SK-N-SH treated with all-trans-retinoic acid at 6 μM for 48 hours (cell line): ENCODE results near the gene NRK.
"Not testable (repeated sequence)": the region's sequence is repeated elsewhere in the genome, so short reads cannot be mapped to it uniquely, and the experiment has no call there.

Experiments
- ATAC-seq: fragments of 200-7000 bp; cut with Tn5 transposase; 3 replicates; pipeline ENCODE4 v1.9.1; 2020; ENCODE audit warnings: mild to moderate bottlenecking, moderate library complexity
- BACH2 ChIP-seq: fragments of 250-450 bp; sonication (Bioruptor Pico); IDR thresholded peaks from 2 replicates; pipeline ENCODE4 v1.9.0; 2021; ENCODE audit warnings: mild to moderate bottlenecking, borderline replicate concordance
- CSDC2 ChIP-seq: fragments of 250-450 bp; sonication (Bioruptor Pico); IDR thresholded peaks from 2 replicates; pipeline ENCODE4 v1.5.0; 2020; ENCODE audit warnings: mild to moderate bottlenecking, moderate library complexity
- ESRRG ChIP-seq: fragments of 250-450 bp; sonication (Bioruptor Pico); IDR thresholded peaks from 2 replicates; pipeline ENCODE4 v1.6.1; 2021; ENCODE audit warnings: mild to moderate bottlenecking
- GLIS3 ChIP-seq: fragments of 250-450 bp; sonication (Bioruptor Pico); IDR thresholded peaks from 2 replicates; pipeline ENCODE4 v1.5.0; 2020; ENCODE audit warnings: mild to moderate bottlenecking, moderate library complexity
- ISL1 ChIP-seq: fragments of 250-450 bp; sonication (Bioruptor Pico); IDR thresholded peaks from 2 replicates; pipeline ENCODE4 v2.1.2; 2022; ENCODE audit warnings: mild to moderate bottlenecking, moderate library complexity
- OSR1 ChIP-seq: fragments of 250-450 bp; sonication (Bioruptor Pico); IDR thresholded peaks from 2 replicates; pipeline ENCODE4 v1.8.0; 2022; ENCODE audit warnings: moderate library complexity, mild to moderate bottlenecking, inconsistent platforms
- POU6F1 ChIP-seq: fragments of 250-450 bp; sonication (Bioruptor Pico); IDR thresholded peaks from 2 replicates; pipeline ENCODE4 v1.8.0; 2021; ENCODE audit warnings: low read depth, mild to moderate bottlenecking, moderate library complexity, borderline replicate concordance
- PPARA ChIP-seq: fragments of 250-450 bp; sonication (Bioruptor Pico); IDR thresholded peaks from 2 replicates; pipeline ENCODE4 v1.5.0; 2020; ENCODE audit warnings: mild to moderate bottlenecking, borderline replicate concordance
- SNAI2 ChIP-seq: fragments of 250-450 bp; sonication (Bioruptor Pico); IDR thresholded peaks from 2 replicates; pipeline ENCODE4 v1.5.0; 2020; ENCODE audit warnings: mild to moderate bottlenecking, moderate library complexity
- TCF4 ChIP-seq: fragments of 250-450 bp; sonication (Bioruptor Pico); IDR thresholded peaks from 2 replicates; pipeline ENCODE4 v1.8.0; 2021; ENCODE audit warnings: mild to moderate bottlenecking, moderate library complexity, borderline replicate concordance
- TOX ChIP-seq: fragments of 250-450 bp; sonication (Bioruptor Pico); IDR thresholded peaks from 2 replicates; pipeline ENCODE4 v1.8.0; 2021; ENCODE audit warnings: mild to moderate bottlenecking, moderate library complexity, borderline replicate concordance
- TSHZ2 ChIP-seq: fragments of 250-450 bp; sonication (Bioruptor Pico); IDR thresholded peaks from 2 replicates; pipeline ENCODE4 v1.5.0; 2020; ENCODE audit warnings: mild to moderate bottlenecking, moderate library complexity
- ZC3H10 ChIP-seq: fragments of 250-450 bp; sonication (Bioruptor Pico); IDR thresholded peaks from 2 replicates; pipeline ENCODE4 v1.5.1; 2021; ENCODE audit warnings: mild to moderate bottlenecking, moderate library complexity
- ZFP3 ChIP-seq: fragments of 250-450 bp; sonication (Bioruptor Pico); IDR thresholded peaks from 2 replicates; pipeline ENCODE4 v1.5.0; 2020; ENCODE audit warnings: mild to moderate bottlenecking, moderate library complexity
- ZFP30 ChIP-seq: fragments of 450-650 bp; formaldehyde crosslinking; IDR thresholded peaks from 2 replicates; pipeline ENCODE4 v1.5.0; 2022; ENCODE audit warnings: mild to moderate bottlenecking, moderate library complexity
- ZNF565 ChIP-seq: fragments of 450-650 bp; formaldehyde crosslinking; conservative IDR thresholded peaks from 2 replicates; pipeline ENCODE4 v1.5.0; 2020; ENCODE audit warnings: low read depth, mild to moderate bottlenecking, moderate library complexity
- ZNF70 ChIP-seq: fragments of 450-650 bp; formaldehyde crosslinking; IDR thresholded peaks from 2 replicates; pipeline ENCODE4 v1.5.0; 2020; ENCODE audit warnings: mild to moderate bottlenecking, moderate library complexity
- ZNF8 ChIP-seq: fragments of 450-650 bp; formaldehyde crosslinking; IDR thresholded peaks from 2 replicates; pipeline ENCODE4 v1.5.0; 2020; ENCODE audit warnings: mild to moderate bottlenecking, moderate library complexity
- TF ChIP-seq, protein P1 (sequence below): fragments of 250-450 bp; sonication (Bioruptor Pico); IDR thresholded peaks from 2 replicates; pipeline ENCODE4 v1.5.1; 2020; ENCODE audit warnings: low read depth, mild to moderate bottlenecking, moderate library complexity
- TF ChIP-seq, protein P2 (sequence below): fragments of 250-450 bp; sonication (Bioruptor Pico); IDR thresholded peaks from 2 replicates; pipeline ENCODE4 v1.8.0; 2020; ENCODE audit warnings: mild to moderate bottlenecking, moderate library complexity, borderline replicate concordance

The NRK gene

DNA sequence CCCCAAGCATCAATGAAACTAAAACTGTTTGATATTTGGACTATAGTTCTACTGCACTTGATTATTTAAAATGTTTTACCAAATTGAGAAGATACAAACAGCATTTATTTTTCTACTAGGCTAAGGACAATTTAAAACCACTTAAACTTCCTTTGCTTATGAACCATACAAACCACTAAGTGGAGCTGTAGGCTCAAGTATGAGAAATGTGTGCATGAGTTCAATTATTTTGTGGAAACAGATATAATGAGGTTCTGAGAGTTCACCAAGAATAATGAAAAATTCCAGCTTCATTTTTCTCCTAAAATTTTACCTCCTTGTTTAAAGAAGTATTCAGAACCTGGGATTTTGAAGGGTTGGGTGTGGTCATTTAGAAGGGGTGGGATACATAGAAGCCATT is 153.0 kb downstream of the NRK start:
- ATAC-seq, result no peak
- TF ChIP-seq PPARA (CRISPR knock-in tag), result no peak
- no peak for TF ChIP-seq TCF4 (CRISPR knock-in tag)
- TF ChIP-seq OSR1 (CRISPR knock-in tag), result no peak
- TF ChIP-seq ZNF8 (CRISPR knock-in tag), result no peak
- no peak for TF ChIP-seq ISL1 (CRISPR knock-in tag)
- no peak for TF ChIP-seq ESRRG (CRISPR knock-in tag)
- no peak for TF ChIP-seq CSDC2 (CRISPR knock-in tag)
- no peak for TF ChIP-seq TSHZ2
- no peak for TF ChIP-seq TOX (CRISPR knock-in tag)
- no peak for TF ChIP-seq ZFP3 (CRISPR knock-in tag)

- ATAC-seq, result no peak
- TF ChIP-seq, protein P1, sequence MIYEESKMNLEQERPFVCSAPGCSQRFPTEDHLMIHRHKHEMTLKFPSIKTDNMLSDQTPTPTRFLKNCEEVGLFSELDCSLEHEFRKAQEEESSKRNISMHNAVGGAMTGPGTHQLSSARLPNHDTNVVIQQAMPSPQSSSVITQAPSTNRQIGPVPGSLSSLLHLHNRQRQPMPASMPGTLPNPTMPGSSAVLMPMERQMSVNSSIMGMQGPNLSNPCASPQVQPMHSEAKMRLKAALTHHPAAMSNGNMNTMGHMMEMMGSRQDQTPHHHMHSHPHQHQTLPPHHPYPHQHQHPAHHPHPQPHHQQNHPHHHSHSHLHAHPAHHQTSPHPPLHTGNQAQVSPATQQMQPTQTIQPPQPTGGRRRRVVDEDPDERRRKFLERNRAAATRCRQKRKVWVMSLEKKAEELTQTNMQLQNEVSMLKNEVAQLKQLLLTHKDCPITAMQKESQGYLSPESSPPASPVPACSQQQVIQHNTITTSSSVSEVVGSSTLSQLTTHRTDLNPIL (CRISPR knock-in tag), result no peak
- TF ChIP-seq ZC3H10 (CRISPR knock-in tag) (no peak), ZNF565 (CRISPR knock-in tag) (no peak), ZNF8 (CRISPR knock-in tag) (no peak), TCF4 (CRISPR knock-in tag) (no peak), PPARA (CRISPR knock-in tag) (no peak), ZFP3 (CRISPR knock-in tag) (no peak), TOX (CRISPR knock-in tag) (no peak), ZFP30 (CRISPR knock-in tag) (no peak), OSR1 (CRISPR knock-in tag) (no peak)
- TF ChIP-seq, protein P2, sequence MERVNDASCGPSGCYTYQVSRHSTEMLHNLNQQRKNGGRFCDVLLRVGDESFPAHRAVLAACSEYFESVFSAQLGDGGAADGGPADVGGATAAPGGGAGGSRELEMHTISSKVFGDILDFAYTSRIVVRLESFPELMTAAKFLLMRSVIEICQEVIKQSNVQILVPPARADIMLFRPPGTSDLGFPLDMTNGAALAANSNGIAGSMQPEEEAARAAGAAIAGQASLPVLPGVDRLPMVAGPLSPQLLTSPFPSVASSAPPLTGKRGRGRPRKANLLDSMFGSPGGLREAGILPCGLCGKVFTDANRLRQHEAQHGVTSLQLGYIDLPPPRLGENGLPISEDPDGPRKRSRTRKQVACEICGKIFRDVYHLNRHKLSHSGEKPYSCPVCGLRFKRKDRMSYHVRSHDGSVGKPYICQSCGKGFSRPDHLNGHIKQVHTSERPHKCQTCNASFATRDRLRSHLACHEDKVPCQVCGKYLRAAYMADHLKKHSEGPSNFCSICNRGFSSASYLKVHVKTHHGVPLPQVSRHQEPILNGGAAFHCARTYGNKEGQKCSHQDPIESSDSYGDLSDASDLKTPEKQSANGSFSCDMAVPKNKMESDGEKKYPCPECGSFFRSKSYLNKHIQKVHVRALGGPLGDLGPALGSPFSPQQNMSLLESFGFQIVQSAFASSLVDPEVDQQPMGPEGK (CRISPR knock-in tag), result no peak
These were observed 159.6 kb downstream of the NRK start for GRCh38 chrX:105981772-105982485.

- not testable (repeated sequence) for ATAC-seq
These were observed 166.1 kb downstream of the NRK start for GRCh38 chrX:105988487-105988886.

DNA sequence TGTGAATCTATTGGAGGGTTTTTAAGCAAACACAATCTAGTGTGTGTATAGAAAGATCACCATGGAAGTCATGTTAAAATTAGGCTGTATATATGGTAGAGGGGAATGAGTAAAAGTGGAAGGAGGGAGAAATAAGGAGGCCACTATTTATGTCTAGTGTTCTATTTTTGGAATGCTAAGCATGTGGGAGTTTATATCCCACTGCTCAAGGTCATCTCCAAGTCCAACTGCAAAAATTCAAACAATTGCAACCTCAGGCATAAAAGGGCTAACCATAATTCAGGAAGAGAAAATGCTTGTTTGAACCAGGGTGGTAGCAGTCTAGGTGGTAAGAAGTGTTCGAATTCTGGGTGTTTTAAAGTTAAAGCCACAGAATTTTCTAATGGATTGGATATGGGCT is 177.0 kb downstream of the NRK start:
- TF ChIP-seq GLIS3 (CRISPR knock-in tag) (no peak), ISL1 (CRISPR knock-in tag) (no peak), CSDC2 (CRISPR knock-in tag) (no peak), ZC3H10 (CRISPR knock-in tag) (no peak)
- TF ChIP-seq, protein P2 (CRISPR knock-in tag), result no peak
- TF ChIP-seq, all 23 proteins: peak for 0
- no peak for ATAC-seq

GRCh38 chrX:106000203-106000602 is 177.9 kb downstream of the NRK start:
- no peak for ATAC-seq
- TF ChIP-seq BACH2 (CRISPR knock-in tag), result no peak
- no peak for TF ChIP-seq TOX (CRISPR knock-in tag)
- no peak for TF ChIP-seq SNAI2 (CRISPR knock-in tag)
- TF ChIP-seq POU6F1, result no peak
- no peak for TF ChIP-seq TSHZ2
- no peak for TF ChIP-seq ZNF565 (CRISPR knock-in tag)
- no peak for TF ChIP-seq CSDC2 (CRISPR knock-in tag)
- TF ChIP-seq TCF4 (CRISPR knock-in tag), result no peak
- no peak for TF ChIP-seq ZNF8 (CRISPR knock-in tag)
- TF ChIP-seq PPARA (CRISPR knock-in tag), result no peak
- TF ChIP-seq ZNF70 (CRISPR knock-in tag), result no peak
- no peak for TF ChIP-seq ZFP30 (CRISPR knock-in tag)
- no peak for TF ChIP-seq ZFP3 (CRISPR knock-in tag)
